T47D (cell line): ENCODE results near the gene CHMP5.

Source experiments
- DNase-seq, 2 experiments: peaks; one replicate each; pipeline versions ENCODE4 v3.0.0 to v3.0.0-alpha.2; 2011 to 2012; ENCODE audit warnings: low read depth in 1 of 2, low spot score in 1 of 2
- JUND ChIP-seq: IDR thresholded peaks from 2 replicates; pipeline ENCODE4 v1.6.1; 2012; ENCODE audit warnings: low read depth
- in situ Hi-C: cut with HindIII; loops from 2 replicates; pipeline ENCODE4 v1.10.0; 2016; ENCODE audit warnings: low sequenced_read_pairs, low pct_unique_long_range_greater_than_20kb

The CHMP5 gene

GRCh38 chr9:33264473-33265177, at the start of gene CHMP5, which contains the start of gene BAG1:
TSS of gene CHMP5 (plus strand) at chr9:33265049. CDS start at chr9:33265079, 30 bp downstream.
TSS of gene BAG1 (minus strand) at chr9:33264708.
- no peak for TF ChIP-seq JUND
- in situ Hi-C loops: no loop called here
- DNase-seq: peak; percentile 86 to 98

- in situ Hi-C loops: loop anchor here (10.0 kb wide), 1 partner anchor 146 kb away; the partner anchor contains the start of gene SMU1
- peak; percentile 86; the same call in 1 of the 2 replicates for TF ChIP-seq JUND
- peak in 1 of 2 experiments; percentile 98 for DNase-seq
Observed at GRCh38 chr9:33220681-33221567, 43.9 kb upstream of the CHMP5 start.

- DNase-seq: no peak
- TF ChIP-seq JUND: no peak
- in situ Hi-C loops: loop anchor here (10.0 kb wide), 1 partner anchor 147 kb away; the partner anchor contains the start of gene SMU1
Observed at GRCh38 chr9:33221568-33221884, 43.3 kb upstream of the CHMP5 start.

GRCh38 chr9:33222031-33222430, 42.8 kb upstream of the CHMP5 start:
- in situ Hi-C loops: loop anchor here (10.0 kb wide), 1 partner anchor 147 kb away; the partner anchor contains the start of gene SMU1
- TF ChIP-seq JUND: no peak
- peak in 1 of 2 experiments; percentile 79 for DNase-seq

GRCh38 chr9:33223696-33224095, 41.2 kb upstream of the CHMP5 start:
- no peak for TF ChIP-seq JUND
- peak in 1 of 2 experiments; percentile 67 for DNase-seq
- in situ Hi-C loops: loop anchor here (10.0 kb wide), 1 partner anchor 149 kb away; the partner anchor contains the start of gene SMU1

DNA sequence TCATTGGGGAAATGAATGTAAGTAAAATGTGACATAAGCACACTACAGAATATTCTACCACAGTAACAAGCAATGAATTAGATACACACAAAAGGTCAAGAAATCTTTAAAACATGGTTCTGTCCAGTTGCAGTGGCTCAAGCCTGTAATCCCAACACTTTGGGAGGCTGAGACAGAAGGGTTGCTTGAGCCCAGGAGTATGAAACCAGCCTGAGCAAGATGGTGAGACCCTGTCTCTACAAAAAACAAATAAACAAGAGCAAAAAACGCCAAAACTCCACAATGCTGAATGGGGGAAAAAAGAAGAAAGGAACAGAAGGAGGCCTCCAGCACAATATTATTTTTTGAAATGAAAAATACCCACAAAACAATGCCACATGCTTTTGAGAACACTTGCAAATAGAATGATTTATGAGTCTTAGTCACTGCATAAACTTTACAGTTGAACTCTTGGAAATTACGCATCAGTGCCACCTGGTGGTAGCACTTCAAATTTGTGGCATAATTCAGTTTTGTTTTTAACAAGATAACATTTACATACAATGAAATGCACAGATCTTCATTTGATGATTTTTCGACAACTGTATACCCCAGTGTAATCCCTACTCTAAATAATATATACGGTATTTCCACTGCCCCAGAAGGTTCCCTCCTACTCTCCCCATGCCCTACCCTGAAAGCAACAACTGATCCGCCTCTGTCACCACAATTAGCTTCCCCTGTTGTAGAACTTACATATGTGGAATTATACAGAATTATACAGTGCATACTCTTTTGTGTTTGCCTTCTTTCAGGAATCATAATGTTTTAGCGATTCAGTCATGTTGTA, 39.3 kb upstream of the CHMP5 start:
- no peak for TF ChIP-seq JUND
- DNase-seq: peak in 1 of 2 experiments; percentile 82

GRCh38 chr9:33227008-33227398, 37.8 kb upstream of the CHMP5 start:
- in situ Hi-C loops: loop anchor here (10.0 kb wide), 1 partner anchor 152 kb away; the partner anchor contains the start of gene SMU1
- TF ChIP-seq JUND: no peak
- no peak for DNase-seq

More for the DNA sequence above, 39.3 kb upstream of the CHMP5 start:
- in situ Hi-C loops: loop anchor here (10.0 kb wide), 1 partner anchor 151 kb away; the partner anchor contains the start of gene SMU1

DNA sequence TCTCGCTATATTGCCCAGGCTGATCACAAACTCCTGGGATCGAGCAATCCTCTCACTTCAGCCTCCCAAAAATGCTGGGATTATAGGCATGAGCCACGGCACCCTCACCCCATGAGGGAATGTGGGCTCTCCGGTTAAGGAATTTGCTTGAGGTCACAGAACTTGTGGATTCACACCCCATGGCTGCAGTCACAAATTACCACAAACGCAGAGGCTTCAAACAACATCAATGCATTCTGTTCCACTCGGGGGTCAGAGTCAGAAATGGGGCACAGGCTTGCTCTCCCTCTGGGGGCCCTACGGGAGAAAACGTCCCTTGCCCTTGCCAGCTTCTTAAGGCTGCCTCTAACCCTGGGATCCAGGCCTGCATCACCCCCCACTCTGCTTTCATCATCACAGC, 37.1 kb upstream of the CHMP5 start:
- peak in 1 of 2 experiments; percentile 80 for DNase-seq
- in situ Hi-C loops: loop anchor here (10.0 kb wide), 1 partner anchor 153 kb away; the partner anchor contains the start of gene SMU1
- no peak for TF ChIP-seq JUND

GRCh38 chr9:33228606-33229005, 36.2 kb upstream of the CHMP5 start:
- TF ChIP-seq JUND: no peak
- DNase-seq: no peak
- in situ Hi-C loops: loop anchor here (10.0 kb wide), 1 partner anchor 154 kb away; the partner anchor contains the start of gene SMU1

DNA sequence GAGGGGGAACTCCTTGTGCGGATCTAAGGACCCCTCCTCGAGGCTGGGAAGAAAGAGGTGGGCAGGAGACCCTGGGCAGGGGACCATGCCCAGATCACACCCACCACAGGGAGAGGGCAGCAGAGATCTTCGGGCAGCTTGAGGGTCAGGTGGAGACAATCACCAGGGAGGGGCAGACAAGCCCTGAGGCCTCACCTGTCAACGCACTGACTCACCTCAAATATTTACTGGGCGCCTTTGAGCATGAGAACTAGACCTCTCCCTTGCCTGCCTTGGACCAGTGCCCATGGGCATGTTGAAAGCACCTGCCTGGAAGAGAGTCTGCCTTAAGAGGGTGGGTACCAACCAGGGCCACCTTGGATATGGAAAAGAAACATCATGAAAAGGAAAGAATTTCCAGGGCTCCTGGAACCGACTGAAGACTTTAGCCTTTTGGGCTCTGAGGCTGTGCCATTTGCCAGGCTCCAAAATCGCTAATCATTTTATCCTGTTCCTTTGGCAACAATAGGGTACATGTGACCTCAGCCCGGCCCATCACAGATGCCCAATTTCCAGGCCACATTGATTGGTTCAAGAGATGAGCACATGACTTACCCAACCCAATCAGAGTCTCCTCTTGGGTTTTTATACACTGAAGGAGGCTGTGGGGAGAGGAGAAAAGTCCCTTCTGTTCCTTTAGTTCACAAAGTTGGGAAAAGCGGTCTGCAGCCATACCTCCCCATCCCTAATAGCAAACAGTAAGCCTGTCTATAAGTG, 35.3 kb upstream of the CHMP5 start:
- DNase-seq: peak; percentile 21 to 98
- in situ Hi-C loops: loop anchor here (10.0 kb wide), 1 partner anchor 155 kb away; the partner anchor contains the start of gene SMU1
- peak; percentile 85 for TF ChIP-seq JUND
